GM19463 (cell line): ENCODE measurements around the gene HAUS6.
"Not testable (repeated sequence)": the region's sequence is repeated elsewhere in the genome, so short reads cannot be mapped to it uniquely, and the experiment has no call there.

ENCODE experiments used
- ATAC-seq: cut with Tn5 transposase; IDR thresholded peaks from one replicate; pipeline ENCODE4 v1.9.1; 2021; ENCODE audit warnings: mild to moderate bottlenecking, moderate library complexity; ENCODE audit not compliant: unreplicated experiment

The HAUS6 gene

GRCh38 chr9:19119246-19119645, 16.5 kb upstream of the HAUS6 start:
- ATAC-seq, result no peak

DNA sequence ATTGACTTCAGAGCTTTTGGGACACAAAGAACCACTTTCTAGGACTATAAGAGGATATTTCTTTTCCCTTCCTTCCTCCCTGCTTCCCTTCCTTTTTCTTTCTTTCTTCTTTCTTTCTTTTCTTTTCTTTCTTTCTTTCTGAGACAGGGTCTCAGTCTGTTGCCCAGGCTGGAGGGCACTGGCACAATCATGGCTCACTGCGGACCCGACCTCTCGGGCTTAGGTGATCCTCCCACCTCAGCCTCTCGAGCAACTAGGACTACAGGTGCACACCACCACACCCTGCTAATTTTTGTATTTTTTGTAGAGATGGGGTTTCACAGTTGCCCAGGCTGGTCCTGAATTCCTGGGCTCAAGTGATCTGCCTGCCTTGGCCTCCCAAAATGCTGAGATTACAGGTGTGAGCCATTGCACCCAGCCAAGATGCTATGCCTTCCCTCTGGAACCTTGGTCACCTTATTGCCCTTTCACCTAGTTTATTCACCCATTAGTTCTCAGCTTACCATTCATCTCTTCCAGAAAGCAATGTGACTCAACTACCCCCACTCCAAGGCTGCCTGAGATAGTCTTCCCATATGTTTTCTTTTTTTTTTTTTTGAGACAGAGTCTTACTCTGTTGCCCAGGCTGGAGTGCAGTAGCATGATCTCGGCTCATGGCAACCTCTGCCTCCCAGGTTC, 14.5 kb upstream of the HAUS6 start:
- ATAC-seq, result no peak

GRCh38 chr9:19116107-19116790, 13.5 kb upstream of the HAUS6 start:
- ATAC-seq, result no peak

GRCh38 chr9:19114680-19115270, 12.1 kb upstream of the HAUS6 start:
- no peak for ATAC-seq

DNA sequence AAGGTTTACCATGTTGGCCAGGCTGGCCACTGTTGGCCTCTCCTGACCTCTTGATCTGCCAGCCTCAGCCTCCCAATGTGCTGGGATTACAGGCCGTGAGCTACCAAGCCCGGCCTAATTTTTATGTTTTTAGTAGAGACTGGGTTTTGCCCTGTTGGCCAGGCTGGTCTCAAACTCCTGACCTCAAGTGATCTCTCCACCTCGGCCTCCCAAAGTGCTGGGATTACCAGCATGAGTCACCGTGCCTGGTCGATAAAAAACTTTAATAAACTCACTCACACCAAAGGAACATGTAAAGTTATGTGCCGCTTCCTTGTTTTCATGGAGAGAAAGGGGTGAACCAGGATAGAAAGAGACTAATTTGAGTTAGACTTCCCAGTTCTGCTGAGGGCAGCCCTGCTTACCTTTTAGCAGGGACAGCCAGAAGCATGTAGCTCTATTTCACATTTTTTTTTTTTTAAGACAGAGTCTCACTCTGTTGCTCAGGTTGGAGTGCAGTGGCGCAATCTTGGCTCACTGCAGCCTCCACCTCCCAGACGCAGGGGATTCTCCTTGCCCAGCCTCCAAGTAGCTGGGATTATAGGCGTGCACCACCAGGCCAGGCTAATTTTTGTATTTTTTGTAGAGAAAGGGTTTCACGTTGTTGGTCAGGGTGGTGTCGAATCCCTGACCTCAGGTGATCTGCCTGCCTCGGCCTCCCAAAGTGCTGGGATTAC, 11.4 kb upstream of the HAUS6 start:
- no peak for ATAC-seq

DNA sequence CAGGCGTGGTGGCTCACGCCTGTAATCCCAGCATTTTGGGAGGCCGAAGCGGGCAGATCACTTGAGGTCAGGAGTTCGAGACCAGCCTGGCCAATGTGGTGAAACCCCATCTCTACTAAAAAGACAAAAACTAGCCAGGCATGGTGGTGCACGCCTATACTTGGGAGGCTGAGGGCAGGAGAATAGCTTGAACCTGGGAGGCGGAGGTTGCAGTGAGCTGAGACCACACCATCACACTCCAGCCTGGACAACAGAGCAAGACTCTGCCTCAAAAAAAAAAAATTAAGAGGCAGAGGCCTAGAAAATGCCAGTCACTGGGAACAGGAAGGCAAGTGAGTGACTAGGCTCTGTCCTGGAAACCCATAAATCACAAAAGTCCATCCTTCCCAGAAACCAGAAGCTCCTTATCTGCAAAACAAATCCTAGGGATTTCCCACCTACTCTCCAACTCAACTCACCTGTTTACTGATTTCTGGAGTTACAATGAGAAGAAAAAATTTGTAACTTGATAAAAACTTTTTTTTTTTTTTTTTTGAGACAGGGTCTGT, 10.4 kb upstream of the HAUS6 start:
- not testable (repeated sequence) for ATAC-seq

GRCh38 chr9:19108038-19108437, 5.3 kb upstream of the HAUS6 start:
- no peak for ATAC-seq

- ATAC-seq, result no peak
These were observed 2.0 kb upstream of the HAUS6 start for GRCh38 chr9:19104515-19105282.

DNA sequence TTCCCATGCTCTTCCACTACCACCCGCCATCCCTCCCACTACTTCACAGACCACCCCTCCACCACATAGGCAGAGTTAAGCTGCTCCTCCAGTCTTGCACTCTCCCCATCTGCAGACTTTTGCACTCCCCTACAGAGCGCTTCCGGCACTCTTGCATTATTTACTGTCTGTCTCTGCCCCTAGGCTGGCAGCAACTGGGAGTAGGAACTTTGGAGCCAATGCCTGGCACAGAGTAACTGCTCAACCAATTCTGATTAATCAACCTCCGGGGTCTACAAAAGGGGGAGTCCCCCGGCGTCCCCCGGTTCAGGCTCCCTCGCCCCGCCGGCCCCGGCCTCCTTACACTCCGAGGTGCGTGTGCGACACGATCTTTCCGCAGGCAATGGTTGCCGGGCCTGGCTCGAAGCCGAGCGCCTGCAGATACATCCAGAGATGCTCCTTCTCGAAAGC, 498 bp downstream of the HAUS6 start:
- peak; percentile 25 for ATAC-seq

- no peak for ATAC-seq
These were observed 1.5 kb downstream of the HAUS6 start for GRCh38 chr9:19101203-19101602.

DNA sequence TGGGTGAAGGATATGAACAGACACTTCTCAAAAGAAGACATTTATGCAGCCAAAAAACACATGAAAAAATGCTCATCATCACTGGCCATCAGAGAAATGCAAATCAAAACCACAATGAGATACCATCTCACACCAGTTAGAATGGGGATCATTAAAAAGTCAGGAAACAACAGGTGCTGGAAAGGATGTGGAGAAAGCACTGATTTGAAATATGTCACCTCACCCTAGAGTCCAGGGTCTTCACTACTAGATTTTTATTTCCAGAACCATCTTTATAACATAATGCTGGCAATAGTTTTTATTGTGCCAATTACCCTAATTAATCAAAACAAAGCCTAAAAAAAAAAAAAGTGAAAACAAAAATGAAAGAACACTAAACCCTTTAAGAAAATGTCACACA, 5.3 kb downstream of the HAUS6 start:
- not testable (repeated sequence) for ATAC-seq

- ATAC-seq, result no peak
These were observed 15.4 kb downstream of the HAUS6 start for GRCh38 chr9:19087106-19088000.

GRCh38 chr9:19085295-19085694, 17.4 kb downstream of the HAUS6 start:
- ATAC-seq, result no peak

DNA sequence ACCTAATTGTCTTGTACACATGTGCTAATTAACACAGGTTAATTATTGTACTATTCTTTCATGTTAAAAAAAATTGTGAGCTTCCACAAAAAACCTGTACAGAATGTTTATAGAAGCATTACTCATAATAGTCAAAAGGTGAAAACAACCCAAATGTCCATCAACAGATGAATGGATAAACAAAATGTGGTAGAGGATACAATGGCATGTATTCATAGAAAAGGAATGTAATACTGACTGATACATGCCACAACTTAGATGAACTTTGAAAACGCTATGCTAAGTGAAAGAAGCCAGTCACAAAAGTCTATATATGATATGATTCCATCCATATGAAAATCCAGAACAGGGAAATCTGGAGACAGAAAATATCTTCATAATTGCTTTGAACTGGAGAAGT, 27.9 kb downstream of the HAUS6 start:
- no peak for ATAC-seq

- no peak for ATAC-seq
These were observed 28.5 kb downstream of the HAUS6 start for GRCh38 chr9:19074229-19074628.

GRCh38 chr9:19057033-19057432, 45.7 kb downstream of the HAUS6 start:
- no peak for ATAC-seq

DNA sequence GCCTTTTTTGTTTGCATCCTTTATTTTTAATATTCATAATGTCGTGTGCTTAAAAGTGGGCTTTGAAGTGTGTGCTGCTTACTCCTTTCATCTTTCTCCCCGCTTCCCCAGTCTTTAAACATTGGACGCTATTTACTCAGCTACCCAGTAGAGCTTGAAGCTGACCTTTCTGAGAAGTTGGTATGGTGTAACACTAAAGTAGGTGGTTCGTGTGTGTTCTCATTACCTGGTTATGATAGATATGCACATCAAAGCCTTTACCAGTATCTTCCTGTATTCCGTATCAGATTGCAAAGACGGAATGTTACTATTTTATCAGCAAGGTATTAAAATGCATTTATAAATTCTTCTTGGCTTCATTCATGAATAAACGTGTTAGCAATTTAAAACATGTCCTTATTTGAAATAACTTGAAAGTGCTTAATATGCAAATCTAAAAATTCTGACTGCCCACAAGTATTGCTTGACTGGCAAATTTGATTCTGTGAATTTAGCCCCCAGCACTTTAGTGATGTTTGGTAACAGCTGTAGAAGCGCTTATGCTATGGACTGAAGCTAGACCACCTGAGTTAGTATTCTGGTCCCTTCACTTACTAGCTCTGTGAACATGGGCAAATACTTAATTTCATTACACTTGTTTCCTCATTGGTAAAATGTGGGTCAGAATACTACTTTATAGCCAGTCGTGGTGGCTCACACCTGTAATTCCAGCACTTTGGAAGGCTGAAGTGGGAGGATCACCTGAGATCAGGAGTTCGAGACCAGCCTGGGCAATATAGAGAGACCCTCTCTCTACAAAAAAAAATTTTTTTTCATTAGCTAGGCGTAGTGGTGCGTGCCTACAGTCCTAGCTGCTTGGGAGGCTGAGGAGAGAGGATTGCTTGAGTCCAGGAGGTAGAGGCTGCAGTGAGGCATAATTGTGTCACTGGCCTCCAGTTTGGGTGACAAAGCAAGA, 51.8 kb downstream of the HAUS6 start:
- ATAC-seq, result no peak

DNA sequence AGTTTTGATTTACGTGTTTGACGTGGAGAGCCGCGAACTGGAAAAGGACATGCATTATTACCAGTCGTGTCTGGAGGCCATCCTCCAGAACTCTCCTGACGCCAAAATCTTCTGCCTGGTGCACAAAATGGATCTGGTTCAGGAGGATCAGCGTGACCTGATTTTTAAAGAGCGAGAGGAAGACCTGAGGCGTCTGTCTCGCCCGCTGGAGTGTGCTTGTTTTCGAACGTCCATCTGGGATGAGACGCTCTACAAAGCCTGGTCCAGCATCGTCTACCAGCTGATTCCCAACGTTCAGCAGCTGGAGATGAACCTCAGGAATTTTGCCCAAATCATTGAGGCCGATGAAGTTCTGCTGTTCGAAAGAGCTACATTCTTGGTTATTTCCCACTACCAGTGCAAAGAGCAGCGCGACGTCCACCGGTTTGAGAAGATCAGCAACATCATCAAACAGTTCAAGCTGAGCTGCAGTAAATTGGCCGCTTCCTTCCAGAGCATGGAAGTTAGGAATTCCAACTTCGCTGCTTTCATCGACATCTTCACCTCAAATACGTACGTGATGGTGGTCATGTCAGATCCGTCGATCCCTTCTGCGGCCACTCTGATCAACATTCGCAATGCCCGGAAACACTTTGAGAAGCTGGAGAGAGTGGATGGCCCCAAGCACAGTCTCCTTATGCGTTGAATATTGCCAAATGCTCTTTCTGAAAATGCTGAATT, 52.6 kb downstream of the HAUS6 start:
- no peak for ATAC-seq
